ENCODE results near the gene THRA.

DNA sequence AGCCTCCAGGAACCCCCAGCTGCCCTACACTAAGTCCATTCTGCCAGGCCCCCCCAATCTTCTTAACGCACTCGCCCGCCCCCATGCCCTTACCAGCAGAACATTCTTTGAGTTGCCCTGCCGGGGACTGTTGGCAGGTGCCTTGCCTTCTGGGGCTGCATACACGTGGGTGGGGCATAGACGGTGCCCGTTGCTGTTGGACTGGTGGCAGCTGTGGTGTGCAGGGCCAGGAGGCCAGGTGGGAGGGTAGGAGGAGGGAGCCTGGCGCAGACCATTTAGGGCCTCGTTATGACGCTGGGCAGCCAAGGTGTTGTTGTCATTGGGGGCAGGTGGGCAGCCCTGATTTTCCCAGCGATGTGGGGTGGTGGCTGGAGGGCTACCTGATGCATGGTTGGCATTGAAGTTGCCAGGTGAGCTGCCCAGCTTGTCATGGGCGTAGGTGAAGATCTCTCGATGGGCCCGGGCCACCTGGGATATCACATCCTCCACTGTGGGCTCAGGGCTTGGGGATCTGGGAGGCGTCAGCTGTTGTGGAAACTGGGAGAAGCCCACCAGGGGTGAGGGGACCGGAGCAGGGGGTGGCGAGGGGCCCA lies 32.7 kb downstream of the THRA start:
- TF ChIP-seq POLR2AphosphoS5 (IDR thresholded peaks at IDR 0.05; ENCODE audit: low read depth, low read length) (no peak), SIN3A (IDR thresholded peaks at IDR 0.05; ENCODE audit: borderline replicate concordance, insufficient read depth, low read length) (no peak)
